HepG2 (cell line): Measurements from ENCODE around the gene CEP131.

Experiments
- DPF2 ChIP-seq: sonication (generic); formaldehyde crosslinking; IDR thresholded peaks from 2 replicates; pipeline ENCODE4 v1.4.0; 2020; ENCODE audit warnings: mild to moderate bottlenecking, low read depth, missing genetic modification reagents, borderline replicate concordance
- FIP1L1 ChIP-seq: fragments of 200-400 bp; formaldehyde crosslinking; IDR thresholded peaks from 2 replicates; pipeline ENCODE4 v1.6.1; 2018; ENCODE audit warnings: low read depth, mild to moderate bottlenecking, low read length, moderate library complexity, borderline replicate concordance; ENCODE audit not compliant: insufficient read depth
- FOXJ3 ChIP-seq: sonication (generic); formaldehyde crosslinking; IDR thresholded peaks from 2 replicates; pipeline ENCODE4 v1.4.0; 2020; ENCODE audit warnings: missing genetic modification reagents, mild to moderate bottlenecking, borderline replicate concordance
- HHEX ChIP-seq: IDR thresholded peaks from 2 replicates; pipeline ENCODE4 v1.6.1; 2016; ENCODE audit warnings: control low read depth
- KLF11 ChIP-seq: IDR thresholded peaks from 2 replicates; pipeline ENCODE4 v1.6.1; 2016; ENCODE audit warnings: missing compliant biosample characterization
- ZNF431 ChIP-seq: sonication (generic); formaldehyde crosslinking; IDR thresholded peaks from 2 replicates; pipeline ENCODE4 v1.9.0; 2022; ENCODE audit warnings: missing genetic modification reagents, low read depth, mild to moderate bottlenecking, borderline replicate concordance
- TF ChIP-seq, protein P1 (sequence below): sonication (generic); formaldehyde crosslinking; IDR thresholded peaks from 2 replicates; pipeline ENCODE4 v1.5.0; 2020; ENCODE audit warnings: mild to moderate bottlenecking, missing genetic modification reagents, moderate library complexity

DNA sequence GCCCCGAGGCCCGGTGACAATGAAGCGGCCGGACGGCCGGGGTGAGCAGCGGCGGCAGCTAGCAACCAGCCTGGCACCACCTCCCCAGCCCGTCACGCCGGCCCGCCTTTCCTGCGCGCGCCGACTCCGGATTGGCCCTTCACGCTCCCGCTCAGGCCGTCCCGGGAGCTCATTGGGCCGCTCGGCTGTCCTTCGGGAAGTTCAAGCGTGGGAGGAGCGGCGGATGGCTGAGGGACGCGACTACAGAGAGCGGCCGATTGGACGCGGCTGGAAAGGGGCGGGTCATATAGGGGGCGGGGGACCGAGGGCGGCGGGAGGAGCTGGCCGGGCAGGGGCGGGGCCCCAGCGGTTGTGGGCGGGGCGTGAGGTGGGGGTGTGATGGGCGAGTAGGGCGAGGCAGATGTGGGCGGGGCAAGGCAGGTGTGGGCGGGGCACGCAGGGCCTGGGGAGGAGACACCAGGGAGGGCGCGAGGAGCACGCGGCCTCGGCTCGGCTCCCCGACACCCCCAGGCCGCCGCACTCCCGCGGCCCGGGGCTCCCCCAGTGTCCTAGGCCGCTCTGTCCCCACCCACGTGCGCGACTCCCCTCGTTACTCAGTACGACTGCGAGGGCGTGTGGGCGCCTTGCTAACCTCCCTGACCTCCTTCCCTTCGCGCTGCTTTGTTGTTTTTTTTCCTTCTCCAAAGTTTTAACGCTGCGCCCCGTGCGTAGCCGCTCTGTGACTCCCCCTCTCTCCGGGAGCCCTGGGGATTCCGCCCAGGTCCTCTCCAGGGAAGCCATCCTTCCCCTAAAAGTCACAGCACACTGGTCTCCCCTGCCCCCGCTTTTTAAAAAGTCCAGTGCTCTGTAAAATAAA, at the start of gene CEP131:
- no peak for TF ChIP-seq HHEX (CRISPR knock-in tag)
- peak; percentile 79 for TF ChIP-seq ZNF431 (CRISPR knock-in tag)
- no peak for TF ChIP-seq DPF2 (CRISPR knock-in tag)
- TF ChIP-seq FOXJ3 (CRISPR knock-in tag), result no peak
- no peak for TF ChIP-seq FIP1L1
- TF ChIP-seq, protein P1, sequence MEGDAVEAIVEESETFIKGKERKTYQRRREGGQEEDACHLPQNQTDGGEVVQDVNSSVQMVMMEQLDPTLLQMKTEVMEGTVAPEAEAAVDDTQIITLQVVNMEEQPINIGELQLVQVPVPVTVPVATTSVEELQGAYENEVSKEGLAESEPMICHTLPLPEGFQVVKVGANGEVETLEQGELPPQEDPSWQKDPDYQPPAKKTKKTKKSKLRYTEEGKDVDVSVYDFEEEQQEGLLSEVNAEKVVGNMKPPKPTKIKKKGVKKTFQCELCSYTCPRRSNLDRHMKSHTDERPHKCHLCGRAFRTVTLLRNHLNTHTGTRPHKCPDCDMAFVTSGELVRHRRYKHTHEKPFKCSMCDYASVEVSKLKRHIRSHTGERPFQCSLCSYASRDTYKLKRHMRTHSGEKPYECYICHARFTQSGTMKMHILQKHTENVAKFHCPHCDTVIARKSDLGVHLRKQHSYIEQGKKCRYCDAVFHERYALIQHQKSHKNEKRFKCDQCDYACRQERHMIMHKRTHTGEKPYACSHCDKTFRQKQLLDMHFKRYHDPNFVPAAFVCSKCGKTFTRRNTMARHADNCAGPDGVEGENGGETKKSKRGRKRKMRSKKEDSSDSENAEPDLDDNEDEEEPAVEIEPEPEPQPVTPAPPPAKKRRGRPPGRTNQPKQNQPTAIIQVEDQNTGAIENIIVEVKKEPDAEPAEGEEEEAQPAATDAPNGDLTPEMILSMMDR, result 0 out of 2 replicates have a peak, but pooled peaks have one; percentile 14
- no peak for TF ChIP-seq KLF11 (CRISPR knock-in tag)
